Measurements from ENCODE around the gene EIF3B.
"Not testable (repeated sequence)": the region's sequence is repeated elsewhere in the genome, so short reads cannot be mapped to it uniquely, and the experiment has no call there.

EIF3B gene

GRCh38 chr7:2354186-2354938 lies at the start of gene EIF3B:
TSS of gene EIF3B (plus strand) at chr7:2354827. CDS start at chr7:2354922, 95 bp downstream.
- DNase-seq: peak; percentile 96

GRCh38 chr7:2305258-2305657 lies 49.4 kb upstream of the EIF3B start:
- DNase-seq: not testable (repeated sequence)

GRCh38 chr7:2306688-2307087 lies 47.9 kb upstream of the EIF3B start:
- DNase-seq: no peak

GRCh38 chr7:2307690-2308107 lies 46.9 kb upstream of the EIF3B start:
- peak; percentile 47 for DNase-seq

- no peak for DNase-seq
Measured at GRCh38 chr7:2309889-2310331, 44.7 kb upstream of the EIF3B start.

- no peak for DNase-seq
Measured at GRCh38 chr7:2312267-2312929, 42.2 kb upstream of the EIF3B start.

- DNase-seq: peak; percentile 44
Measured at GRCh38 chr7:2313450-2314208, 41.0 kb upstream of the EIF3B start.

GRCh38 chr7:2314209-2314955 lies 40.2 kb upstream of the EIF3B start, which contains the start of gene SNX8:
TSS of gene SNX8 (minus strand) at chr7:2314441. CDS start at chr7:2314421, 20 bp downstream.
- peak; percentile 94 for DNase-seq

- DNase-seq: not testable (repeated sequence)
Measured at GRCh38 chr7:2314956-2315530, 39.6 kb upstream of the EIF3B start.

- no peak for DNase-seq
Measured at GRCh38 chr7:2315787-2316186, 38.8 kb upstream of the EIF3B start.

GRCh38 chr7:2316578-2316977 lies 38.0 kb upstream of the EIF3B start:
- no peak for DNase-seq

GRCh38 chr7:2317556-2318293 lies 36.9 kb upstream of the EIF3B start:
- no peak for DNase-seq

- DNase-seq: no peak
Measured at GRCh38 chr7:2321020-2321419, 33.6 kb upstream of the EIF3B start.

- peak; percentile 71 for DNase-seq
Measured at GRCh38 chr7:2325162-2325561, 29.5 kb upstream of the EIF3B start.

GRCh38 chr7:2326951-2327350 lies 27.7 kb upstream of the EIF3B start:
- no peak for DNase-seq

GRCh38 chr7:2330493-2330892 lies 24.1 kb upstream of the EIF3B start:
- no peak for DNase-seq

GRCh38 chr7:2331707-2332106 lies 22.9 kb upstream of the EIF3B start:
- no peak for DNase-seq

- not testable (repeated sequence) for DNase-seq
Measured at GRCh38 chr7:2332606-2333231, 21.9 kb upstream of the EIF3B start.

- DNase-seq: peak; percentile 79
Measured at GRCh38 chr7:2336626-2337299, 17.9 kb upstream of the EIF3B start.

GRCh38 chr7:2347351-2348063 lies 7.1 kb upstream of the EIF3B start:
- not testable (repeated sequence) for DNase-seq
